ENCODE data around the gene EPHX1.

The EPHX1 gene

DNA sequence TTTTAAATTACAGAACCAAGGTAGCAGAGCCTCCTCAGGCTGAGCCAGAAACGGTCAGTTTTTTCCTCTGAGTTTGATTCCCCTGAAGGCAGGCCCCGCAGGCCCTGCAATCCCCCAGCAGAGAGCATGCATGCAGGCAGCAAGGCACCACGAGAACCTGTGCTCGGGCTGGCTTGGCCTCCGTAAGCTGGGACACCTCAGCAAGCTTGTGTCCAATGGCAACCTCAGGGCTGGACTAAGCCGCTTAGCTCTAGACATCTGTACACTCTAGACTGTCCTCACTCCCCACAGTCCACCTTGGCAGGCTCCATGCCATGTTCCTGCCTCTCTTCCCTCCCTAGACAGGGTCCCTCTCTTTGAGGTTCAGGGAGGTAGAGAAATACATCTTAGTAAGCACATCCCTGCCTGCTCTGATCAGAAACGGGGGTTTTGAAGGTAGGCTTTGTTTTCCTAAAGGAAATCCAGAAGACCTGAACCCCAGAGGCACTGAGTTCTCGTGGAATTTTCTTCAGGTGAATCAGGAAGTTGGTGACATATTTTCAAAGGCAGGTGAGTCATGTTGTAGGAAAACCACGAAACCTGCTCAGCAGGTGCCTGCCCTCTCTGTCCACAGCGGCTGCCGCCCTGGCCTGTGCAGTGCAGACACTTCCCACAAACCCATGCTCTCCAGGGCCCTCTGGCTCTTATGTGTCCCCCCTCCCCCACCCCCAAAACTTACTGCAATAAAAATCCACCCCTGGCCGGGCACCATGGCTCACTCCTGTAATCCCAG lies 65.3 kb downstream of the EPHX1 start:
- TF ChIP-seq, protein P1, sequence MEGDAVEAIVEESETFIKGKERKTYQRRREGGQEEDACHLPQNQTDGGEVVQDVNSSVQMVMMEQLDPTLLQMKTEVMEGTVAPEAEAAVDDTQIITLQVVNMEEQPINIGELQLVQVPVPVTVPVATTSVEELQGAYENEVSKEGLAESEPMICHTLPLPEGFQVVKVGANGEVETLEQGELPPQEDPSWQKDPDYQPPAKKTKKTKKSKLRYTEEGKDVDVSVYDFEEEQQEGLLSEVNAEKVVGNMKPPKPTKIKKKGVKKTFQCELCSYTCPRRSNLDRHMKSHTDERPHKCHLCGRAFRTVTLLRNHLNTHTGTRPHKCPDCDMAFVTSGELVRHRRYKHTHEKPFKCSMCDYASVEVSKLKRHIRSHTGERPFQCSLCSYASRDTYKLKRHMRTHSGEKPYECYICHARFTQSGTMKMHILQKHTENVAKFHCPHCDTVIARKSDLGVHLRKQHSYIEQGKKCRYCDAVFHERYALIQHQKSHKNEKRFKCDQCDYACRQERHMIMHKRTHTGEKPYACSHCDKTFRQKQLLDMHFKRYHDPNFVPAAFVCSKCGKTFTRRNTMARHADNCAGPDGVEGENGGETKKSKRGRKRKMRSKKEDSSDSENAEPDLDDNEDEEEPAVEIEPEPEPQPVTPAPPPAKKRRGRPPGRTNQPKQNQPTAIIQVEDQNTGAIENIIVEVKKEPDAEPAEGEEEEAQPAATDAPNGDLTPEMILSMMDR (conservative IDR thresholded peaks at IDR 0.05): no peak

DNA sequence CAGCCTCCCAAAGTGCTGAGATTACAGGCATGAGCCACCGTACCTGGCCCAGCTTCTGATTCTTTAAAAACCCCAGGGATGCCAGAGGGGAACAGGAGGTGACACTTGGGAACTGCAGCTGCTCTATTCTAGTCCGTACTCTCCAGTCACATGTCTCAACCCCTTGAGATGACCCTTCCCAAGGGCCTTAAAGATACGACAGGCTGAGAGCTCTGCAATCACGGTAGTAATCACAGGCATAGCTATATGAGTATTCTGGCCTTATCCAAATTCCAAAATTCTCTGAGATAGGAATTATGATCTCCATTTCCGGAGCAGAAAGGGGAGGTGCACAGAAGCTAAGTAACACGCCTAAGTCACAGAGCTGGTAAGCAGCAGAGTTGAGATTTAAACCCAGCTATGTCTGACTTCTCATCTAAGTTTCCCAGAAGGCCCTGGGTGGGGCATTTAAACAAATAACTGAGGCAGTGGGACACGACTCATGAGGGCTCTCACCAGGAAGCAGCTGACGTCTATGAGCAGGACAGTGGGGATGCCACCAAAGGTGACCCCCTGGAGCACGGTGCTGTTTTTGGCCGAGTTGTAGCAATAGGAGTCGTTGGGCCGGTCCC lies 67.1 kb downstream of the EPHX1 start:
- peak overlapping the region; percentile 24; the same call in 1 of the 2 replicates for H3K27ac ChIP-seq
- TF ChIP-seq, protein P1 (conservative IDR thresholded peaks at IDR 0.05): no peak

More for the DNA sequence above, 65.3 kb downstream of the EPHX1 start:
- peak overlapping the region; percentile 43; the same call in 1 of the 2 replicates for H3K27ac ChIP-seq

DNA sequence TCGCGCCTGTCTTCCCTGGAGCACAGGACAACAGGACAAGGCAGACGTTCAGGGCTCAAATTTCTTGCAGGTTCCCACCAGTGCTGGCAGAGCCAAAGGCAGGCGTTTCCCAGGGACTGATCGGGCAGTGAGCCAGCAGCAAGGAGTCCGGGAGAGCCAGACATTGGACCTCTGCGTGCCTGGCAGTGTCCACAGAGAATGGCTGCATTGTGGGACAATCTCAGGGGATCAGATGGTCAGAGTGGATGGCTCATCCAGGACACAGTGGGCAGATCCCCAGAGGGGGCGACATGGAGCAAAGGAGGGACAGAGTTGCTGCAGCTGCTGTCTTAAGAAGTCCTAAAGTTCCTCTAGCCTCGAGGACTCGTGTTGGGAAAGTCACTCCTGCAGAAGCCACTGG lies 67.7 kb downstream of the EPHX1 start:
- TF ChIP-seq, protein P1 (conservative IDR thresholded peaks at IDR 0.05): peak; percentile 61
- peak overlapping the region; percentile 24; the same call in 1 of the 2 replicates for H3K27ac ChIP-seq

DNA sequence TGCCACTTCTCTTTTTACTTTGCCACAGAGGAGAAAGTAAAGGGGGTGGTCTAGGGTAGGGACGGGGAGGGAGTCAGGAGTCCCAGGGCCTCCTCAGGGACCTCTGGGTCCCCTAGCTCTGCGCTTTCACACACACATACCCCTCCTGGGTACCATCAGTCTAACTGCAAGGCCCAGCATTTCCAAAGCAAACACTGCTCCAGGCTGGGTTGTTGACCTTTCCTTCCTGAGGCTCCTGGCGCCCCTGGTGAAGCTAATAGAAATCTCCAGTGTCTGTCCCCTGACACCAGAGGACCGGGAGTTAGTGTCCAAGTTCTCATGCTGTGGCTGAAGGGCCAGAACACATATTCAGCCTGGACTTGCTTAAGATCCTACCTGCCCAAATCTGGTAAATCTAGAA lies 68.4 kb downstream of the EPHX1 start:
- TF ChIP-seq, protein P1 (conservative IDR thresholded peaks at IDR 0.05): no peak
- H3K27ac ChIP-seq: peak overlapping the region; percentile 24; the same call in 1 of the 2 replicates

DNA sequence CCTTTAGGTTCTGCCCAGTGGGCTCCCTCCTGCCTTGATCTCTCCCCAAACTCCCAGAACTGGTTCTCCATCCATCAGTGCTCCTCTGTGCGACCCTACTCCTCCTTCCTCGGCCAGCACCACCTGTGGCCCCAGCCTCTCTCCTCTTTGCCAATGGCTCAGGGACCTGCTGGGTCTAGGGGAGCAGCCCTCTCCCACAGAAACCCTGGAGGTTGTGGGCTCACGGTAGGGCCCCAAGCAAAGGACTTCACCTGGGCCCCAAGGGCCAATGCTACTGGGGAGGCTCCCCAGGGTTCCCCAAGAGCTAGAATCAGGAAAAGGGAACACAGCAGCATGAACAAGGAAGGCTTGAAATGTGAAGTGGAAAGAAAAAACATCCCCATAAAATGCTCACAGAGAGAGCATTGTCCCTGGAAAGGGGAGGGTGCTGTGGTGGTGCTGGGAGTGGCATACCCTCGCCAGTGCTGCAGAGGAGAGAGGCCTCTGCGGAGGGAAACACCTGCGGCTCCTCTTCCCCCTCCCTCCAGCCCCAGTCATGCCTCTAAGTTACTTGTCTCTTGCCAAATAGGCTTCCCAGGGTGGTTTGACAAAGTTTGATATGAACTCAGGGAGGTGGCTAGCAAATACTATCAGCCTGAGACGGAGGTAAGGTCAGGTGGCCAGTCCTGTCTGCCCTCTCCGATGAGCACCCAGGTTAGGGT lies 69.7 kb downstream of the EPHX1 start:
- H3K27ac ChIP-seq: no peak overlapping the region
- TF ChIP-seq, protein P1 (conservative IDR thresholded peaks at IDR 0.05): no peak

GRCh38 chr1:225880222-225880588 lies 70.3 kb downstream of the EPHX1 start:
- no peak overlapping the region for H3K27ac ChIP-seq
- TF ChIP-seq, protein P1 (conservative IDR thresholded peaks at IDR 0.05): no peak

DNA sequence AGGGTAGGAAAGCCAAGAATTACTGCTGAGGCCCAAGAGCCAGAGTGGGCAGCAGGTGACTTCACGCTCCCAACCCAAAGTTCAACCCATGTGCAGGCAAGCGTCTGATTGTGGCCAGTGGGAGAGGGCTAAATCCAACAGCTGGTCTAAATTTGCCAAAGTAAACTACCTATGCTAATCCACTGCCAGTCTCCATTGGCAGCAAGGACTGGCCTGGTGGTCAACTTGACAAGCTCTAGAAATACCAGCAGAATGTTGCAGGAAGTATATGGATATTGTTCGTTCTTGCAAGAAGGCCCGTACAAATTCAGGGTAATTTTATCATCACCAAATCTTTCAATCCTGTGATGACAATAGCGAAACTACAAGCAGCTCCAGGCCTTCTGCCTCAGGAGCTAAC lies 70.7 kb downstream of the EPHX1 start:
- TF ChIP-seq, protein P1 (conservative IDR thresholded peaks at IDR 0.05): no peak
- no peak overlapping the region for H3K27ac ChIP-seq

Measured in VCaP (cell line).